Epidermal melanocyte (primary cell): ENCODE data around the gene PSMC5.
"Not testable (repeated sequence)": the region's sequence is repeated elsewhere in the genome, so short reads cannot be mapped to it uniquely, and the experiment has no call there.

Source experiments
- DNase-seq: peaks from one replicate; pipeline ENCODE4 v3.0.0; 2011; ENCODE audit warnings: low spot score; ENCODE audit not compliant: insufficient read length

PSMC5 gene

GRCh38 chr17:63838631-63839171 lies 11.5 kb downstream of the PSMC5 start:
- no peak for DNase-seq

DNA sequence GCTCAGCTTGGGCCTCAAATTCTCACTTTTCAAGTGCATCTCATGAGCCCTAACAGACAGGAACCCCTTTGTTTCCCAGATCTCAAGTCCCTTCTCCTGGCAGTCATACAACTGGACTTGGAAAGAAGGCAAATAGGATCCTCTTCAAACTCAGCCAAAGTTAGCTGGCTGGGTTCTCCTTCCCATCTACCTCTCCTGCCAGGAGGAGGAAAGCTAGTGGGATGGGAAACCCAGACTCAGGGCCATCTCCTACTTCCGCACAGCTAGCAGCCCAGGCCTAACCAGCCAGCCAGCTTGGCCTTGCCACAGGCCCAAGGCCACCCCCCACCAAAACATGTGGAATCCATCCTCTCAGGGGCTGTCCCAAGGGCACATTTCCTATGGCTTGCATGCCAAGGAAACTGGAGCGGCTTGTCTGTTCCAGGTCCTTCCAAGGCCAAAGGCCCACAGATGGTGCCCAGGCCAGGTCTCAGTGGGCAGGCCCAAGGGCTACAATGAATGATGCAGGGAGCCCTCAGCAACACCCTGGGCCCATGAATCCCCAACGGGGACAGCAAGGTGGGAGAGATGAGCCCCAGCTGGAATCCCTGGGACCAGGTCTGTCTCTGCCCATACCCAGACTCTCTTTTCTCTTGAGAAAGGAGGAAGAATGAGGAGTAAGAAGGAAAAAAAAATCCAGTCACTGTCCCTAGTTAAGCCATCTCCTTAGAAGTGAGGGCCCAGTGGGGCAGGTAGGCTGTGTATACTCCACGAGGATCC lies 13.5 kb downstream of the PSMC5 start:
- DNase-seq: peak; percentile 32

DNA sequence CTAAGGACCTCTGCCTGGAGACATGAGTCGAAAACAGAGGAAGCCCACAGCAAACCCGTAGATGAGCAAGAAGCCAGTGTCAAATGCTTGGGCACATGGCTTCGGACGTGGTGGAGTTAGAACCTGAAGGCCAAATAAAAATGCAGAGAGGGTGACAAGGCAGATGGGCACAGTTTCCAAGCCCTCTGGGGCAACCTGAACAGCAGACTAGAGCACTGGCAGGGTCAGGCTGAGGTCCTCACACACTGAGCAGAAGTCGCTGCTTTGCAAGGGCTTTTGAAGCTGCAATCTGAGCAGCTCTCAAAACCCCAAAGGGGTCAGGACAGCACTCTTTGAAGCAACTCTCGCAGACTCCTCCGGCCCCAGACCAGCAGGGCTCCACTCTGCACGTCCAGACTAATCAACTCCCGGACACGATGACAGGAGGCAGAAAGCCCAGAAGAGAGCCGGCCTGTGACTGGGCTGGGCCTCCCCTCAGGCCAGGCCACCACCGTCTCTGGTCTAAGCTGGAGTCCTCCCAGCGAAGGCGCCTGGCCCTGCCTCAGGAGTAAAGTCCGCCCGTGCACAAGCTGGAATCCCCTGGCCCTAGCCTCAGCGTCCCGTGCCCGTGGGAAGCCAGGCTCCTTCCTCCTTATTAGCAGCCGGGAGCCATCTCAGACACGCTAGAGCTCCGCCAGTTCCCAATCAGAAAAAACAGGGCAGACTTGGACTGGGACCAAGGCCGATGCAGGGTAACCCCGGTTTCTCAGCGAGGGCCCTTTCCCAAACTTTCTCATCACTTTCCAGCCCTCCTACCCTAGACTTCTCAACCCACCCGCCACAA lies 14.3 kb downstream of the PSMC5 start:
- peak; percentile 15 for DNase-seq

GRCh38 chr17:63842173-63842539 lies 14.9 kb downstream of the PSMC5 start:
- DNase-seq: no peak

DNA sequence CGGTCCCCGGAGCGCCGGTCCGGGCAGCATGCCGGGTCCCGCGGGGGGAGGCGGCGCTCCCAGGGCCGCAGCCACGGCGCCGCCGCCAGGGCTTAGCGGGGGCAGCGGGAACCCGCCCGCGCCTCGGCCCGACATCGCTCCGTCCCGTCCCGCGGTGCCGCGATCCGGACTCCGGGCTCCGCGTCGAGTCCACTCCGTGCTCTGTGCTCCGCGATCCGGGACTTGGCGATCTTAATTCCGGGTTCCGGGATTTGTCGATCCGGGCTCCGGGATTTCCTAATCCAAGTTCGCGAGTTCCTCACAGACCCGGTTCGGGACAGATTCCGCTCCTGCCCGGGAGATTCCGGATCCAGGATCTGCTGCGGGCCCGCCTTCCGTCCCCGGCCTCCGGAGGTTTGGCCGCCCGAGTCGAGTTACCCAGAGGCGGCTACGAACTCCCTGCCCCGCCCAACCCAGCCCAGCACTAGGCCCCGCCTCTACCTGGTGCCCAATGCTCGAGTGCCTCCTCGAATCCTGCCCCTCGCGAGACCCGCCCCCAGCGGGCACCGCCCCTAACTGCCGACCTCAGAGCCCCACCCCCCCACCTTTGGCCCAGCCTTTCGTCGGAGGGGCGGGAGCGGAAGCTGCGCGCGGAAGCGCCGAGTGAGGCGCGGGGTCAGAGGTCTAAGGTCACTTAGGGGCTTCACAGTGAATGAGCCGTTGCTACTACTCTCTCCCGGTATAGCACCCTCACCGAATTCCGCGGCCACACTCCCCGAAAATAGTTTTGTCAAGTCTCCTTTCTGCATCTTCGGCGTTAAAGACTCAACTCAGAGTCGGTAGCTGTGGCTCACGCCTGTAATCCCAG lies 15.5 kb downstream of the PSMC5 start, which contains the start of gene SMARCD2:
SMARCD2 (minus strand) TSS at position 146 of the 847 bp plus-strand sequence; CDS start at position 135, 11 bp downstream.
- DNase-seq: peak; percentile 73

DNA sequence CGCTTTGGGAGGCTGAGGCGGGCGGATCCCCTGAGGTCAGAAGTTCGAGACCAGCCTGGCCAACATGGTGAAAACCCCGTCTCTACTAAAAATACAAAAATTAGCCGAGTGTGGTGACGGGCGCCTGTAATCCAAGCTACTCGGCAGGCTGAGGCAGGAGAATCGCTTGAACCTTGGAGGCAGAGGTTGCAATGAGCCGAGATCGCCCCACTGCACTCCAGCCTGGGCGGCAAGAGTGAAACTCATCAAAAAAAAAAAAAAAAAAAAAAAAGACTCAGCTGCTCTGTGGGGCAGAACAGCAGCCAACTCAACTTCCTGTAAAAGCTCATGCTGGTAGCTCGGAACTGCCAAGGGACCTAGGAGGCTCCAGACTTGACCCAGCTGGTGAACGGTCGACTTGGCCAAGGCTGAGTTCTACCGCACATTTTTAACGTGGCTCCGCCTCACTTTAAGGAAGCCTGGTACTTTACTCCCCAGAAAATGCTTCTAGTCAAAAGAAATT lies 16.2 kb downstream of the PSMC5 start:
- peak; percentile 17 for DNase-seq

GRCh38 chr17:63843910-63844677 lies 16.9 kb downstream of the PSMC5 start:
- no peak for DNase-seq

DNA sequence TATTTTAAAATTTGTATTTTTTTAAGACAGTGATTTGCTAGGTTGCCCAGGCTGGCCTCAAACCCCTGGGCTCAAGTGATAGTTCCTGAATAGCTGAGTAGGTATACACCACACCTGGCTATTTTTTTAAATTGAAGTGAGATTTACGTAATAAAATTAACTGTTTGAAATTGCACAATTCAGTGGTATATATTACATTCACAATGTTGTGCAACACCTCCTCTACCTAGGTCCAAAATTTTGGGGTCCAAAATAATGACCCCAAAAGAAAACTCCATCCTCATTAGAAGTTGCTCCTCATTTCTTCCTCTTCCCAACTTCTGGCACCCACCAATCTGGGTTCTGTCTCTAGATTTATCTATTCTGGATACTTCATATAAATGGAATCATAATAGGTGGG lies 18.3 kb downstream of the PSMC5 start:
- DNase-seq: no peak

GRCh38 chr17:63847525-63848249 lies 20.5 kb downstream of the PSMC5 start:
- DNase-seq: no peak

GRCh38 chr17:63848834-63849689 lies 21.8 kb downstream of the PSMC5 start:
- peak; percentile 87 for DNase-seq

GRCh38 chr17:63850401-63850800 lies 23.2 kb downstream of the PSMC5 start:
- no peak for DNase-seq

DNA sequence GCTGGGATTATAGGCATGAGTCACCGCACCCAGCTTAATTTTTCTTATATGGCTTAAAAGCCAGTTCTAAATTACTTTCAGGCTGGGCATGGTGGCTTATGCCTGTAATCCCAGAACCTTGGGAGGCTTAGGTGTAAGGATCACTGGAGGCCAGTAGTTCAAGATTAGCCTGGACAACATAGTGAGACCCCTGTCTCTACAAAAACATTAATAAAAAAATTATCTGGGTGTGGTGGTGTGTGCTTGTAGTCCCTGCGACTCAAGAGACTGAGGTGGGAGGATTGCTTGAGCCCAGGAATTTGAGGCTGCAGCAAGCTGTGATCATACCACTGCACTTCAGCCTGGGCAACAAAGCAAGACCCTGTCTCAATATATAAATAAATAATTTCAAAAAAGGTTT lies 26.0 kb downstream of the PSMC5 start:
- DNase-seq: no peak

DNA sequence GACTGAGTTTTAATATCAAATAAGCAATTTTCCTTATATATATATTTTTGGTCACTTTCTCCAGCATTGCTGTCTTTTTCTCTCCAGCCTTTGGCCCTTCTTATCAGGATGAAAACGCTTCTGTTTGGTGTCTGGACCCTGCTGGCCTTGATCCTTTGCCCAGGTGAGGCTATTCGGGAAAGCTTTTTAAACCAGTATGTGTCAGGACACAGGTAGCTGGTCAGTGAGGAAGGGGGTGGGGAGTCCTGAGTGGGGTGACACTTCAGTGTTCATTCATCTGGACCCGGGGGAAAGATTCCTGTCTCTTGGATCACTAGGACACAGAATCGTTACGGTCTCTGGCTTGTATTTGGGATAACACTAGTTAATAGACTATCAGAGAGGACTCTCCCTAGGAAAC lies 27.5 kb downstream of the PSMC5 start:
- no peak for DNase-seq

DNA sequence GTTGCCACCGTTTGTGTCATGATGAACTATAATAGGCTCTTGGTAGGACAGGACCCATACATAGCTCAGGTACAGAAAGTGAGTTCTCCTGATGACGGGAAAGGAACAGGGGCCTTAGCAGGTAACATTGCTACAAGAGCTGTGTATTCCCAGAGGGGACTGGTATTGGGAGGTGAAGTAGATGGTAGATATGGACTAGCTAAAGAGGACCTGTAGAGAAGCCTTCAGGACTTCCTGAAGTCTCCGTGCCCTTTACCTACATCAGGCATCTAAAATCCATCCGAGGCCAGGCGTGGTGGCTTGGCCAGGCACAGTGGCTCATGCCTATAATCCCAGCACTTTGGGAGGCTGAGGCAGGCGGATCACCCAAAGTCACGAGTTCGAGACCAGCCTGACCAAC lies 28.0 kb downstream of the PSMC5 start:
- no peak for DNase-seq

DNA sequence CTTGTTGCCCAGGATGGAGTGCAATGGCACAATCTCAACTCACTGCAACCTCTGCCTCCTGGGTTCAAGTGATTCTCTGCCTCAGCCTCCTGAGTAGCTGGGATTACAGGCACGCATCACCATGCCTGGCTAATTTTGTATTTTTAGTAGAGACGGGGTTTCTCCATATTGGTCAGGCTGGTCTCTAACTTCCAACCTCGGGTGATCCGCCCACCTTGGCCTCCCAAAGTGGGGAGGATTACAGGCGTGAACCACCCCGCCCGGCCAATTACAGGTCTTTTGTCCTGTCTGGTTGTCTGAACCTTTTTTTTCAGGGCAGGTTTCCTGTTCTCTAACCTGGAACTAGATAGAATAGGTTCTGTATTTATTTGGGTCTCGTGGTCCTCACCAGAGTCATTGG lies 29.2 kb downstream of the PSMC5 start:
- DNase-seq: not testable (repeated sequence)

- no peak for DNase-seq
Measured at GRCh38 chr17:63859257-63859656, 32.0 kb downstream of the PSMC5 start.

DNA sequence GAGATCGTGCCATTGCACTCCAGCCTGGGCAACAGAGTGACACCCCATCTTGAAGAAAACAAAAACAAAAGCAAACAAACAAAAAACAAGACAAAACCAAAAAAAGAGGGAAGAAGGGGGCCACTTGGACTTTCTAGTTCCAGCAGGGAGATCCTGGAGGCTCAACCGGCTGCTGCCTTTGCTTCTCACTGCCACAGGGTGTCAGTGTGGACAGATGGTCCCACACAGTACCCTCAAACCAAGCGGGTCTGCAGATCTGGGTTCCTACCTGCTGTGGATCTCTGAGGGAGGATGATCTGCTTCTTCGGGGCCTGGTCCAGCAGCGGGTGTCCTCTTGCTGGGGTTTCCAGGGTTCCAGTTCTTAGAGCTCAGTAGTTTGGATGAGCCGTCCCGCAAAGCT lies 39.4 kb downstream of the PSMC5 start:
- not testable (repeated sequence) for DNase-seq

DNA sequence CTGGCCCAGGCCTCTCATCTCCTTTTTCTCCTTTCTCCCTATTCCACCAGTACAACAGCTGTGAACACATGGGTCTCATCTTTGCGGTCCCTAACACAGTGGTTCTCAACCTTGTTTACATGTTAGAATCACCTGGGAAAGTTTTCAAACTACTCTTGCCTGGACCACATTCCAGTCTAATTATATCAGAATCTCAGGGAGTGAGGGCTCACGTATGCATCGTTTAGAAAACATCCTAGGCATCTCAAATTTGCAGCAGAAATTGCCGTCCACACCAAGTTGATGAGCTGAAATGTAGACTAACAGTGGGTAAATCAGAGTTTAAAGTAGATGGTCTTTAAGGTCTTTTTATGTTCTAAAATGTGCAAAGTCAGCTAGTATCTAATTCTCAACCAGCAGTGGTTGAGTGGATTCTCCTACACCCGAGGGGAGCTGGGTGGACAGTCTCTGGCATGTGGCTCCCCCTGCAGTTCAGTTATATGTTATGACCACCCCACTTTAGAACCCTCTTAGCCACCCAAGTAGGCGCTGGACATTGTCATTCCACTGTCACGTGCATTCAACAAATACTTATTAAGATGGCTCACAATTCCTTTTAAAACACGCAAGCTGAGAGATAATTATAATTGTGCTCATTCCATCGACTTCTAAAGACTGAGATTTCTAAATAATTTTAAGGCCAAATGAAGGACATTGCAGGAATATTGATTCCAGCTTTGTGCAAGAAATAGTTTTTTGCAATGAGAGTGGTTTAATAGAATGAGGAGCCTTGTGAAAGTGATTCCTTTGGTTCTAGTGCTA lies 42.5 kb downstream of the PSMC5 start:
- DNase-seq: not testable (repeated sequence)
